Ectodermal cell (in vitro differentiated cells): ENCODE measurements around the gene HJV.

ENCODE experiments used
- H3K27ac ChIP-seq: 2 replicates; pipeline ENCODE4 v1.7.0; 2013; ENCODE audit warnings: mild to moderate bottlenecking, low read depth, low read length; ENCODE audit not compliant: insufficient read depth, poor library complexity, severe bottlenecking
- H3K27me3 ChIP-seq: 2 replicates; pipeline ENCODE4 v1.7.0; 2013; ENCODE audit warnings: mild to moderate bottlenecking, low read length; ENCODE audit not compliant: insufficient read depth, control insufficient read depth, poor library complexity, severe bottlenecking
- H3K36me3 ChIP-seq: one replicate; pipeline ENCODE4 v1.7.0; 2013; ENCODE audit warnings: low read length; ENCODE audit not compliant: control insufficient read depth, insufficient read depth
- H3K4me1 ChIP-seq: one replicate; pipeline ENCODE4 v1.7.0; 2013; ENCODE audit warnings: low read length; ENCODE audit not compliant: control insufficient read depth, insufficient read depth
- H3K4me3 ChIP-seq: 2 replicates; pipeline ENCODE4 v1.7.0; 2013; ENCODE audit warnings: low read depth, low read length, control low read depth; ENCODE audit not compliant: insufficient read depth
- H3K9me3 ChIP-seq: 2 replicates; pipeline ENCODE4 v1.7.0; 2013; ENCODE audit warnings: mild to moderate bottlenecking, low read length, moderate library complexity; ENCODE audit not compliant: control insufficient read depth
- WGBS, 2 experiments: methylation state at CpG; one replicate each; pipeline ENCODE4 v1.1.7; 2013; ENCODE audit warnings: missing lambda C conversion rate in 2 of 2; 5-methylcytosine and 5-hydroxymethylcytosine counted together

HJV gene

DNA sequence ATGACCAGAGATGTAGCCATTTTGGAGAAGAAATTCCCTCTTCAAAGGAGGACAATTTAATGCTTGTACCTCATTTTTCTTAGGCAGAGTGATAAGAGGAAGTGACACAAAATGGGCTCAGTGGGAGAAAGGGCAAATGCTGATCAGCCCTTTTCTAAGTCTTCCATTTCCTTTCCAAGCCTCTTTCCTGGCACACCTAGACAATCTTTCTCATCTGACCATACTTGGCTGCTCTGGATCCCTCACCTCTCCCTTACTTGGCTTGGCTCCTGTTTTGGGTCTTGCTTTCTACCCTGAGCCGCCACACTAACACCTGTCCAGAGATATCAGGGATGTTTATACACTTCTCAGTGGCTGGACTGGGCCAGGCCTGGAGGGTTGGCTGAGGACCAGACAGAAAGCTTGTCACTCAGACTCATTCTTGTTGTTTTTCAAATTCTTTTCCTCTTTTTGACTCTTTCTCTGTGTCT is 38.3 kb downstream of the HJV start:
- Histone ChIP-seq H3K36me3 (no peaks in the 10 kb centered on the region), H3K9me3 (no peaks in the 10 kb centered on the region), H3K27me3 (no peaks in the 10 kb centered on the region), H3K4me3 (no peak overlapping the region), H3K4me1 (peaks cover 30% of the 10 kb centered on the region), H3K27ac (no peak overlapping the region)
- 90 to 100% methylated on average over 1 of the region's 1 CpG for WGBS, 2 experiments

DNA sequence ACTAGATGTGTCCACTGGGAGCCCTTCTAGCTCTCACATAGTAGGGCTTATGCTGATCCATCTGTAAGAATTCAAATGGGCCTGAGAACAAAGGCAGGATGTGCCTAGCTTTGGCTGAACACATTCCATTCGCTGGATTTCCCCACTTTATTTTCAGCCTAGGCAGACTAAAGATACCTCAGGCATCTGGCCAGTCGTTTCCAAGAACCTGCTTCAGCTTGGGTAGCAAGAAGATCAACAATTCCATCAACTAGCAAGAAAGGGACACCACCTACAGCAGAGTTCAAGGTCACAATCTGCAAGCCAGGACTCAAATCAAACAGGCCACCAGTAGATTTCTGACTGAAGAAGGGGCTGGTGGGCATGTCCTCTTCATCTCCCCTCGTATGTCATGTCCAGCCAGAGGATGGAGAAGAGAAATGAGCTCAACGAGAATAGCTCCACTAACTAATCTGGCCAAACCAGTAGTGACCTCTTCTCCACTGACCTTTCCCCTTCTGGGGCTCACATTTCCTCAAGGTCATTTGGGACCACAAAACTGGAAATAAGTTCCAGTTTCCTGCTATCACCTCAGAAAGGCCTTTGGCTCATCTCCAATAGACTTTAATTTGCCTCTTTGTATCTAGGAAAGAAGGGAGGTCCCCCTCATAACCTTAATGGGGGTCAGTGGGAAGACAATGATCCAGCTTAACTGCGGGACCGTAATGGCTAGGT is 39.4 kb downstream of the HJV start:
- no peak overlapping the region for H3K4me3 ChIP-seq
- H3K36me3 ChIP-seq = no peaks in the 10 kb centered on the region
- H3K4me1 ChIP-seq = peaks cover 37% of the 10 kb centered on the region
- H3K27me3 ChIP-seq = no peaks in the 10 kb centered on the region
- no peak overlapping the region for H3K27ac ChIP-seq
- no peaks in the 10 kb centered on the region for H3K9me3 ChIP-seq
- WGBS, 2 experiments = 90 to 91% methylated on average over 6 of the region's 6 CpGs

DNA sequence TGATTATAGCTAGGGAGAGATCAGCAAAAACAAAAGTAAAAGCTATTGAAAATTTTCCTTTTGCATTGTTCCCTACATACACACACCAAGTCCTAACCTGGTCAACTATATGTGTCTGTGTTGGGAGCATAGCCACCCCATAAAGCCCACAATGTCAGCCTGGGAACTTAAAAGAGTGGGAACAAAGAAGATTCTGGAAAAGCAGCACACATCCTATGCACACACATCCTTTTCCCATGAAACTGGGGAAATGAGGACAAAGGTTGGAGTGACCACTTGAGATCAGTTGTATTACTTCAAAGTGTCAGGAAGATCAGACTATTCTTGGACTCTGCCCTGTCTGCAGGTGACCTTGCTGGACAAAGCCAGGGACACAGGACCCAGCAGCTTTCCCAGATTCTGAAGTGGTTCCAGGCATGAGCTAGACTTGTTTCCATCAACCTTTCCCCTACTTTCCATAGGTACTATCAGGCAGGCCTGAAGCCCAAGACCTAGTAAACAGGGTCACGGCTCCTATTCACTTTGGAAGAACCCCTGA is 41.0 kb downstream of the HJV start:
- no peak overlapping the region for H3K27ac ChIP-seq
- H3K4me1 ChIP-seq = peaks cover 30% of the 10 kb centered on the region
- no peaks in the 10 kb centered on the region for H3K27me3 ChIP-seq
- 88 to 97% methylated on average over 1 of the region's 1 CpG for WGBS, 2 experiments
- H3K36me3 ChIP-seq = no peaks in the 10 kb centered on the region
- no peak overlapping the region for H3K4me3 ChIP-seq
- H3K9me3 ChIP-seq = no peaks in the 10 kb centered on the region

DNA sequence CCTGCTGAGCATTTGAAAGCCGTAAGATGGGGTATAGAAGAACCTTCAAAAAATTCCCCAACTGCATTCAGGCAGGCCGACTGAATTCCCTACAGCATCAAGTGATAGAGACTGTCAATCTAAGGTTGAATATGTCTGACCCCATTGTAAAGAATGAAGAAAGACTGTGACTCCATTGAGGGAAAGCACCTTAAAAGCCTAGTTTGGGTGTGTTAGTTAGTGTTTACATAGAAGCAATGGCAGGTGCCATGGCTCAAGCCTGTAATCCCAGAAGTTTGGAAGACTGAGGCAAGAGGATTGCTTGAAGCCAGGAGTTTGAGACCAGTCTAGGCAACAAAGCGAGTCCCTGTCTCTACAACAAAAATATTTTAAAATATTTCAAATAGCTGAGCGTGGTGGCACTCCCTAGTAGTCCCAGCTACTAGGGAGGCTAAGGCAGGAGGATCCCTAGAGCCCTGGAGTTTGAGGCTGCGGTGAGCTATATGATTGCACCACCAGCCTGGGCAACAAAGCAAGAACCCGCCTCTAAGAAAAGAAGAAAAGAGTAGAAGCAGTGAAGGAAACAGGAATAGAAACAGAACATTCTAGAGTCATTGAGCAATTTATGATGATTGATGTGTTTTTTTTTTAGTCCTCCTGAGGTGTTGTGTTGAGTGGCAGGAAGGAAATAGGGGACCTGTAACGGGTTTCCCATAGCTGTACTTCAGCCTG is 41.6 kb downstream of the HJV start:
- WGBS, 2 experiments = 64 to 65% methylated on average over 7 of the region's 7 CpGs

DNA sequence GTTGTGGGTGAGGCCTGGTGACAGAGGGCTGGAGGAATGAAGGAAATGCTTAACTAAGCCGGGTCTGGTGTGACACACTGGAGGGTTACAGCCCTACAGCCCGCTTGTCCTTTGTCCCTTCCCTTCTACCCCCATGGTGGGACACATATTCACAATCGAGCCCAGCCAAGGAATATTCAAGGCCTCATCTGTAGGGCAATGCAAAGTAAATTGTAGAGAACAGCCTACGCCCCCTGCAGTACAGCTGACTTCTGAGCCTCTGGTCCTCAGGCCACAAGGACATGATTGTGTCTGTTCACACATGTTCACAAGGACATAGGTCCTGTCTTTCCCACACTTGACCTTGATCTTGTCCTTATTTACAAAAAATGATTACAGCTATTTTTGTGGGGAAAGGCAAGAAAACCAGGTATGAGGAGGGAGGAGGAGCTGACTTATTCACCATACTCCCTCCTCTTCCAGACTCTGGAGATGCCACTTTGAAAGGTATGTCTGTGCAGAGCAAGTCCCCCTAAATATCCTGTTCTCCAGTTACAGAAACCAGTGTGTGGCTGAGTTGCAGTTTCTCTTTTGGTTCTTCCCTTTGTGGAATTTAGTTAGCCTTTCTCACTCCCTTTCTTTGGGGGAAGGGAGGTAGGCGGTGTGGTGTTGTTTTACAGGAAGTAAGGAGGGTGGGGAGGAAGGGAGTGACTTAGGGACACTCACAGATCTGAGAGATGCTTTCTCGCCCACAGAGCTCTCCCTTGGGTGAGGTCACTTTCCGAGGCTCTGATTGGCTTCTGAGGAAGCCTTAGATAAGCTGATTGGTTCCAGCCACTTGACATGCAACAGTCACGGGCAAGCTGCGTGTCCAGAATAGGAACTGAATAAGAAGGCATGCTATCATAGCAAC is 42.4 kb downstream of the HJV start:
- H3K27ac ChIP-seq = peak overlapping the region; percentile 79
- WGBS, 2 experiments = 19 to 21% methylated on average over 9 of the region's 9 CpGs

More for the DNA sequence above, 41.6 kb downstream of the HJV start:
- H3K4me3 ChIP-seq = no peak overlapping the region
- H3K9me3 ChIP-seq = no peaks in the 10 kb centered on the region
- peaks cover 25% of the 10 kb centered on the region for H3K4me1 ChIP-seq
- H3K36me3 ChIP-seq = no peaks in the 10 kb centered on the region
- H3K27ac ChIP-seq = peak overlapping the region; percentile 64
- H3K27me3 ChIP-seq = no peaks in the 10 kb centered on the region

DNA sequence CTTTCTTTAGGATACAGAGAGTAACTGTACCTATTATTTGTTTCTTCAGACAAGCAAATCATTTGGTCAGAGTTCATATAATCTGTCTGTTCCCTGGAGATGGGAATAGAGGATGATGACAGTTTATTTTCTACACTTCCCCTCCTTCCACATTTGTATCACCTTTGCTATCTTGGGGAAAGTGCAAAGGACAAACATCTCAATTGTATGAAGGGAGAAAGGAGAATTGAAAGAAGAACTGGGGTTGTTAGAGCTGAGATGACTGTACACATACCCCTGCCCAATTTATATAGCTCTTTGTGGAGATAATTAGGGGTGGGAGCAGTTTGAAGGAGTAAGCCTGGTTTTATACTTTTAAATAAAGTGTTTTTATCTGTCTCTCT is 43.1 kb downstream of the HJV start:
- Histone ChIP-seq H3K4me1 (peaks cover 24% of the 10 kb centered on the region), H3K9me3 (no peaks in the 10 kb centered on the region), H3K36me3 (no peaks in the 10 kb centered on the region), H3K27me3 (no peaks in the 10 kb centered on the region), H3K27ac (no peak overlapping the region), H3K4me3 (no peak overlapping the region)

More for the DNA sequence above, 42.4 kb downstream of the HJV start:
- Histone ChIP-seq H3K4me3 (peak overlapping the region; percentile 8), H3K27me3 (no peaks in the 10 kb centered on the region), H3K9me3 (no peaks in the 10 kb centered on the region), H3K36me3 (no peaks in the 10 kb centered on the region), H3K4me1 (peaks cover 24% of the 10 kb centered on the region)

DNA sequence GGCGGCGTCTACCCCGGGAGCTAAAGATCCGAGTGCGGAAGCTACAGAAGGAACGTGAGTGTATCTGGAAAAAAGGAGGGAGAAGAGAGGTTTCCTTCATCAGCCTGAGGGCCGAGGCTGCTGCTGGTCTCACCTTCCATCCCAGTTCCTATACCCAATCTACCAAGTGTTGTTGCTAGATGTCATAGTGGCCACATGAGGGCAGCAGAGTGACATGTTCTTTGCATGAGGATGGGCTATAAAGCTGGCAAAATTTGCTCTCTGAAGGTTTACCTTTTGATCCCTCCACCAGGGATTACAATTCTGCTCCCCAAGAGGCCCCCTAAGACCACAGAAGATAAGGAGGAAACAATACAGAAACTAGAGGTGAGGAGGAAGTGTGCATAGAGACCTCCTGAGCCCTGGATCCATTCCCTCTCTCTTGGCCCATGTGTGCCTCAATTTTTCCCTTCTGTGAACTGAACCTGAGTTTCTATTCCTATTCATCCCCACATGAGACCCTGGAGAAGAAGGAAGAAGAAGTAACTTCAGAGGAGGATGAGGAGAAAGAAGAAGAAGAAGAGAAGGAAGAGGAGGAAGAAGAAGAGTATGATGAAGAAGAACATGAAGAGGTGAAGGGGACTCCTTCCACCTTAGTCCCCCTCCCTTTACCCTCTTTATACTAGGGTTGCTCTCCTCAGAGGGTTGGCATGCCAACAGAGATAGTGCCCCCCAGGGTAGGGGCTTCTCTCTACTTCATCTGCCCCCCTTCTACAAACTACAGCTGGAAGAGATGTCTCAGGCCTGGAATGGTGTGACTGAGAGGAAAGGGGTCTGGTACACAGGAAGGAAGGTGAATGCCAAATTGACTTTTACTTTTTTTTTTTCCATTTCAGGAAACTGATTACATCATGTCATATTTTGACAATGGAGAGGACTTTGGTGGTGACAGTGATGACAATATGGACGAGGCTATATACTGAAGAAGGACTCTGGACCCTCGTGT is 43.8 kb downstream of the HJV start:
- no peaks in the 10 kb centered on the region for H3K36me3 ChIP-seq
- whole genome bisulfite sequencing, 2 experiments = 26 to 31% methylated on average over 7 to 9 of the region's 9 CpGs
- no peaks in the 10 kb centered on the region for H3K27me3 ChIP-seq
- H3K27ac ChIP-seq = no peak overlapping the region
- H3K4me3 ChIP-seq = no peak overlapping the region
- H3K9me3 ChIP-seq = no peaks in the 10 kb centered on the region
- peaks cover 24% of the 10 kb centered on the region for H3K4me1 ChIP-seq

DNA sequence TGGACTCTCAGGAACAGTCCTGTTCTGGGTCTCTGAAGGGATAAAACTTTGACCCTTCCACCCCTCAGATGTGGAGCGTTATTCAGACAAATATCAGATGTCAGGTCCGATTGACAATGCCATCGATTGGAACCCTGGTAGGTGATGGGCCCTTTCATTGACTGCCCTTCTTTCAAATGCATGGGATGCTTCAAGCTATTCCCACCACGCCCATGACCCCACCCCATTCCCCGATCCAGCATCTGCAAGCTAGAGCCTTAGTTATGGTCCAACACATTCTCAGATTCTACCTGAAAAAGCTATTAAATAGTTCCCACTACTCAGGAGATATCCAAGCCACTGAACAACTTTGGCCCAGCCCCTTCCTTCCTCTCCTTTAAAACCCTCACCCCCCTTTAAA is 44.5 kb downstream of the HJV start:
- Histone ChIP-seq H3K27ac (no peak overlapping the region), H3K4me1 (peaks cover 24% of the 10 kb centered on the region), H3K27me3 (no peaks in the 10 kb centered on the region), H3K9me3 (no peaks in the 10 kb centered on the region), H3K36me3 (no peaks in the 10 kb centered on the region), H3K4me3 (no peak overlapping the region)
- WGBS, 2 experiments = 78 to 79% methylated on average over 5 of the region's 5 CpGs

DNA sequence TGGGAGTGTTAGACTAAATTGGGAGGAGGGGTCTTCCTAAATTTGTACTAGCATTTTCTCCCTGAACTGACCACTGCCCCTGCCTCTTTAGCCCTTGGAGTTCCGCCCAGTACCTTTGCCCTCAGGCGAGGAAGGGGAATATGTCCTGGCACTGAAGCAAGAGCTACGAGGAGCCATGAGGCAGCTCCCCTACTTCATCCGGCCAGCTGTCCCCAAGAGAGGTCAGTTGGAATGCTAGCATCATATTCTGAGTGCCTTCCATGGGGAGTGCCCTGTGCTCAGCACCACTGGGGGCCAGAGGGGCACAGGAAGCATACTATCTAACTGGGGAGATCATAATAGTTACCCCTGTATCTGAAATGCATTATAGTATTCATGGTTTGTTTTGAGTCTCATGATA is 46.3 kb downstream of the HJV start:
- H3K36me3 ChIP-seq = no peaks in the 10 kb centered on the region
- H3K4me1 ChIP-seq = peaks cover 23% of the 10 kb centered on the region
- H3K27me3 ChIP-seq = no peaks in the 10 kb centered on the region
- H3K27ac ChIP-seq = no peak overlapping the region
- H3K4me3 ChIP-seq = no peak overlapping the region
- WGBS, 2 experiments = 90 to 93% methylated on average over 4 of the region's 4 CpGs
- H3K9me3 ChIP-seq = no peaks in the 10 kb centered on the region
